CD4-positive, CD25-positive, alpha-beta regulatory T cell (primary cell): ENCODE results near the gene ROBO1. TPM values are rescaled to one million over a fixed set of nuclear protein-coding genes. Genes with fewer than 3 reads are reported as not detected.

Source experiments
- ATAC-seq, 2 donors: fragments of 150-1000 bp; cut with Tn5 transposase; one replicate each; pipeline ENCODE4 v1.10.0; 2021; ENCODE audit warnings: low read depth in 2 of 2, moderate number of reproducible peaks in 2 of 2, moderate library complexity in 1 of 2
- DNase-seq, 3 donors: peaks; one replicate each; pipeline versions ENCODE4 v3.0.0 to v3.0.0-alpha.2; 2012 to 2022; ENCODE audit warnings: mixed read lengths in 1 of 3
- H3K27ac ChIP-seq: one replicate; pipeline ENCODE4 v1.7.0; 2013; ENCODE audit warnings: mild to moderate bottlenecking, low read length; ENCODE audit not compliant: insufficient read depth, poor library complexity, severe bottlenecking
- H3K27me3 ChIP-seq: one replicate; pipeline ENCODE4 v1.7.0; 2013; ENCODE audit warnings: low read length; ENCODE audit not compliant: control insufficient read depth, insufficient read depth
- H3K36me3 ChIP-seq: one replicate; pipeline ENCODE4 v1.7.0; 2013; ENCODE audit warnings: mild to moderate bottlenecking, low read length, moderate library complexity; ENCODE audit not compliant: control insufficient read depth, insufficient read depth
- H3K4me1 ChIP-seq: 2 replicates; pipeline ENCODE4 v1.7.0; 2013; ENCODE audit warnings: mild to moderate bottlenecking, low read length; ENCODE audit not compliant: insufficient read depth, control insufficient read depth, poor library complexity, severe bottlenecking
- H3K4me3 ChIP-seq: one replicate; pipeline ENCODE4 v1.7.0; 2013; ENCODE audit warnings: low read depth, mild to moderate bottlenecking, low read length, moderate library complexity
- H3K9me3 ChIP-seq, 2 experiments: 1 replicate in 1 of 2; 2 replicates in 1 of 2; pipeline ENCODE4 v1.7.0; 2013; ENCODE audit warnings: low read length in 2 of 2, mild to moderate bottlenecking in 1 of 2, moderate library complexity in 1 of 2; ENCODE audit not compliant: control insufficient read depth in 2 of 2
- H3K27ac Mint-ChIP-seq, 3 donors: one replicate each; pipeline ENCODE4 v1.8.0; 2020 to 2022; ENCODE audit warnings: mild to moderate bottlenecking in 3 of 3, mixed read lengths in 3 of 3, moderate library complexity in 2 of 3
- H3K27me3 Mint-ChIP-seq: one replicate; pipeline ENCODE4 v1.8.0; 2022; ENCODE audit warnings: mild to moderate bottlenecking, mixed read lengths
- H3K36me3 Mint-ChIP-seq: one replicate; pipeline ENCODE4 v1.8.0; 2020; ENCODE audit warnings: mixed read lengths
- H3K4me1 Mint-ChIP-seq, 4 donors: one replicate each; pipeline ENCODE4 v1.8.0; 2020 to 2022; ENCODE audit warnings: mixed read lengths in 4 of 4, mild to moderate bottlenecking in 1 of 4
- H3K4me3 Mint-ChIP-seq, 4 donors: one replicate each; pipeline ENCODE4 v1.8.0; 2020 to 2022; ENCODE audit warnings: mild to moderate bottlenecking in 4 of 4, mixed read lengths in 4 of 4, moderate library complexity in 3 of 4
- H3K9me3 Mint-ChIP-seq, 7 donors: one replicate each; pipeline ENCODE4 v1.8.0; 2020 to 2022; ENCODE audit warnings: mixed read lengths in 7 of 7, mild to moderate bottlenecking in 3 of 7, moderate library complexity in 2 of 7
- polyA plus RNA-seq, 4 donors: library from polyadenylated mRNA; unstranded; fragments of 300-500 nt; fragmentation: Illumina TruSeq; gene quantifications; one replicate each; pipeline ENCODE4 v1.2.3, GENCODE V29; 2021
- total RNA-seq: library from RNA; stranded (reverse); gene quantifications from one replicate; pipeline ENCODE4 v1.2.3, GENCODE V29; 2022

The ROBO1 gene
- total and polyA plus RNA-seq, 5 donors from 2014 or later = not detected

- no peaks in the 10 kb centered on the region for H3K9me3 ChIP-seq
- H3K36me3 ChIP-seq = no peaks in the 10 kb centered on the region
- ATAC-seq (no peak), DNase-seq (no peak)
- no peak overlapping the region for H3K4me3 ChIP-seq
- no peaks in the 10 kb centered on the region for H3K27me3 ChIP-seq
- H3K4me1 ChIP-seq = no peaks in the 10 kb centered on the region
- H3K4me3 Mint-ChIP-seq = no peak overlapping the region
- H3K4me1 Mint-ChIP-seq = no peaks in the 10 kb centered on the region
- peaks cover 0 to 4% (median 3%) of the 10 kb centered on the region in 7 donors for H3K9me3 Mint-ChIP-seq
- no peaks in the 10 kb centered on the region for H3K36me3 Mint-ChIP-seq
- H3K27ac Mint-ChIP-seq = no peak overlapping the region
- no peaks in the 10 kb centered on the region for H3K27me3 Mint-ChIP-seq
- no peak overlapping the region for H3K27ac ChIP-seq
These were observed 755.8 kb downstream of the ROBO1 start for GRCh38 chr3:79011821-79012529.

GRCh38 chr3:79009861-79010260, 757.9 kb downstream of the ROBO1 start:
- Histone ChIP-seq H3K27me3 (no peaks in the 10 kb centered on the region), H3K9me3 (no peaks in the 10 kb centered on the region), H3K4me3 (no peak overlapping the region), H3K4me1 (no peaks in the 10 kb centered on the region), H3K36me3 (no peaks in the 10 kb centered on the region), H3K27ac (no peak overlapping the region)
- H3K4me3 Mint-ChIP-seq = no peak overlapping the region
- no peaks in the 10 kb centered on the region for H3K36me3 Mint-ChIP-seq
- DNase-seq = no peak
- no peaks in the 10 kb centered on the region for H3K27me3 Mint-ChIP-seq
- H3K9me3 Mint-ChIP-seq = peaks cover 0 to 8% (median 3%) of the 10 kb centered on the region in 7 donors
- peak overlapping the region in 1 of 3 donors; percentile 45 for H3K27ac Mint-ChIP-seq
- H3K4me1 Mint-ChIP-seq = no peaks in the 10 kb centered on the region
- ATAC-seq = no peak

GRCh38 chr3:79006077-79006476, 761.7 kb downstream of the ROBO1 start:
- H3K27ac ChIP-seq = no peak overlapping the region
- no peak overlapping the region for H3K27ac Mint-ChIP-seq
- no peaks in the 10 kb centered on the region for H3K4me1 Mint-ChIP-seq
- H3K36me3 ChIP-seq = no peaks in the 10 kb centered on the region
- H3K4me3 ChIP-seq = no peak overlapping the region
- H3K27me3 Mint-ChIP-seq = no peaks in the 10 kb centered on the region
- no peaks in the 10 kb centered on the region for H3K4me1 ChIP-seq
- H3K27me3 ChIP-seq = no peaks in the 10 kb centered on the region
- peaks cover 0 to 9% (median 6%) of the 10 kb centered on the region in 7 donors for H3K9me3 Mint-ChIP-seq
- no peaks in the 10 kb centered on the region for H3K9me3 ChIP-seq
- H3K36me3 Mint-ChIP-seq = no peaks in the 10 kb centered on the region
- no peak for DNase-seq
- H3K4me3 Mint-ChIP-seq = no peak overlapping the region
- no peak for ATAC-seq

GRCh38 chr3:79005084-79005483, 762.7 kb downstream of the ROBO1 start:
- H3K36me3 ChIP-seq = no peaks in the 10 kb centered on the region
- Mint-ChIP-seq H3K9me3 (peaks cover 0 to 10% (median 8%) of the 10 kb centered on the region in 7 donors), H3K27ac (no peak overlapping the region), H3K4me1 (no peaks in the 10 kb centered on the region), H3K4me3 (no peak overlapping the region), H3K27me3 (no peaks in the 10 kb centered on the region), H3K36me3 (no peaks in the 10 kb centered on the region)
- no peak overlapping the region for H3K4me3 ChIP-seq
- no peak overlapping the region for H3K27ac ChIP-seq
- H3K4me1 ChIP-seq = no peaks in the 10 kb centered on the region
- ATAC-seq (no peak), DNase-seq (no peak)
- no peaks in the 10 kb centered on the region for H3K27me3 ChIP-seq
- no peaks in the 10 kb centered on the region for H3K9me3 ChIP-seq

- no peaks in the 10 kb centered on the region for H3K27me3 ChIP-seq
- ATAC-seq (no peak), DNase-seq (no peak)
- H3K36me3 ChIP-seq = no peaks in the 10 kb centered on the region
- Mint-ChIP-seq H3K4me3 (no peak overlapping the region), H3K27ac (no peak overlapping the region), H3K36me3 (no peaks in the 10 kb centered on the region), H3K4me1 (no peaks in the 10 kb centered on the region), H3K27me3 (no peaks in the 10 kb centered on the region), H3K9me3 (peaks cover 0 to 16% (median 9%) of the 10 kb centered on the region in 7 donors)
- H3K4me3 ChIP-seq = no peak overlapping the region
- no peaks in the 10 kb centered on the region for H3K9me3 ChIP-seq
- no peak overlapping the region for H3K27ac ChIP-seq
- no peaks in the 10 kb centered on the region for H3K4me1 ChIP-seq
These were observed 763.8 kb downstream of the ROBO1 start for GRCh38 chr3:79003994-79004393.

GRCh38 chr3:79002465-79003372, 765.1 kb downstream of the ROBO1 start:
- no peak overlapping the region for H3K27ac Mint-ChIP-seq
- H3K27ac ChIP-seq = no peak overlapping the region
- H3K4me1 Mint-ChIP-seq = no peaks in the 10 kb centered on the region
- ATAC-seq = no peak
- H3K4me1 ChIP-seq = no peaks in the 10 kb centered on the region
- H3K4me3 Mint-ChIP-seq = no peak overlapping the region
- H3K36me3 Mint-ChIP-seq = no peaks in the 10 kb centered on the region
- no peak overlapping the region for H3K4me3 ChIP-seq
- DNase-seq = no peak
- peaks cover under 1 to 20% (median 11%) of the 10 kb centered on the region in 7 donors for H3K9me3 Mint-ChIP-seq
- no peaks in the 10 kb centered on the region for H3K27me3 Mint-ChIP-seq
- H3K9me3 ChIP-seq = no peaks in the 10 kb centered on the region
- H3K27me3 ChIP-seq = no peaks in the 10 kb centered on the region
- no peaks in the 10 kb centered on the region for H3K36me3 ChIP-seq

- ATAC-seq = no peak
- H3K4me3 ChIP-seq = no peak overlapping the region
- H3K36me3 Mint-ChIP-seq = no peaks in the 10 kb centered on the region
These were observed 766.5 kb downstream of the ROBO1 start for GRCh38 chr3:79001255-79001654.

More at GRCh38 chr3:79001255-79001654, 766.5 kb downstream of the ROBO1 start:
- no peaks in the 10 kb centered on the region for H3K9me3 ChIP-seq
- no peak for DNase-seq
- Mint-ChIP-seq H3K4me3 (no peak overlapping the region), H3K4me1 (no peaks in the 10 kb centered on the region), H3K9me3 (peaks cover 6 to 25% (median 16%) of the 10 kb centered on the region in 7 donors), H3K27ac (no peak overlapping the region), H3K27me3 (no peaks in the 10 kb centered on the region)
- H3K27ac ChIP-seq = no peak overlapping the region
- no peaks in the 10 kb centered on the region for H3K4me1 ChIP-seq
- no peaks in the 10 kb centered on the region for H3K36me3 ChIP-seq
- H3K27me3 ChIP-seq = no peaks in the 10 kb centered on the region
